ENCODE results near the gene ZBTB38. TPM values are rescaled to one million over a fixed set of nuclear protein-coding genes. Genes with fewer than 3 reads are reported as not detected.

ZBTB38 gene
- total RNA-seq, 1 donor from 2014 or later, result 22.5 TPM

GRCh38 chr3:141410846-141411245 is 42.5 kb downstream of the ZBTB38 start:
- peaks cover 24% of the 10 kb centered on the region for H3K36me3 Mint-ChIP-seq (ENCODE audit: low read depth, unreplicated experiment)
- no peaks in the 10 kb centered on the region for H3K9me3 Mint-ChIP-seq (ENCODE audit: unreplicated experiment)
- no peak overlapping the region for H3K4me3 Mint-ChIP-seq (ENCODE audit: unreplicated experiment)
- no peak overlapping the region for H3K27ac Mint-ChIP-seq (ENCODE audit: unreplicated experiment)
- no peak for DNase-seq (ENCODE audit: low spot score)
- H3K27me3 Mint-ChIP-seq (ENCODE audit: unreplicated experiment), result no peaks in the 10 kb centered on the region
- no peak for TF ChIP-seq CTCF (IDR thresholded peaks at IDR 0.05; ENCODE audit: unreplicated experiment)
- H3K4me1 Mint-ChIP-seq (ENCODE audit: unreplicated experiment), result peaks cover 18% of the 10 kb centered on the region

GRCh38 chr3:141411251-141411771 is 43.0 kb downstream of the ZBTB38 start:
- no peak overlapping the region for H3K27ac Mint-ChIP-seq (ENCODE audit: unreplicated experiment)
- no peak overlapping the region for H3K4me3 Mint-ChIP-seq (ENCODE audit: unreplicated experiment)
- no peak for DNase-seq (ENCODE audit: low spot score)

GRCh38 chr3:141412087-141412935 is 44.0 kb downstream of the ZBTB38 start:
- no peak overlapping the region for H3K27ac Mint-ChIP-seq (ENCODE audit: unreplicated experiment)
- H3K4me1 Mint-ChIP-seq (ENCODE audit: unreplicated experiment), result peaks cover 24% of the 10 kb centered on the region
- no peak for DNase-seq (ENCODE audit: low spot score)
- no peaks in the 10 kb centered on the region for H3K27me3 Mint-ChIP-seq (ENCODE audit: unreplicated experiment)
- H3K4me3 Mint-ChIP-seq (ENCODE audit: unreplicated experiment), result no peak overlapping the region
- no peak for TF ChIP-seq CTCF (IDR thresholded peaks at IDR 0.05; ENCODE audit: unreplicated experiment)
- no peaks in the 10 kb centered on the region for H3K9me3 Mint-ChIP-seq (ENCODE audit: unreplicated experiment)
- peaks cover 19% of the 10 kb centered on the region for H3K36me3 Mint-ChIP-seq (ENCODE audit: low read depth, unreplicated experiment)

More at GRCh38 chr3:141411251-141411771, 43.0 kb downstream of the ZBTB38 start:
- Mint-ChIP-seq H3K36me3 (ENCODE audit: low read depth, unreplicated experiment) (peaks cover 20% of the 10 kb centered on the region), H3K27me3 (ENCODE audit: unreplicated experiment) (no peaks in the 10 kb centered on the region), H3K4me1 (ENCODE audit: unreplicated experiment) (peaks cover 21% of the 10 kb centered on the region), H3K9me3 (ENCODE audit: unreplicated experiment) (no peaks in the 10 kb centered on the region)
- no peak for TF ChIP-seq CTCF (IDR thresholded peaks at IDR 0.05; ENCODE audit: unreplicated experiment)

GRCh38 chr3:141412936-141413354 is 44.6 kb downstream of the ZBTB38 start:
- Mint-ChIP-seq H3K27me3 (ENCODE audit: unreplicated experiment) (no peaks in the 10 kb centered on the region), H3K4me3 (ENCODE audit: unreplicated experiment) (no peak overlapping the region), H3K9me3 (ENCODE audit: unreplicated experiment) (no peaks in the 10 kb centered on the region), H3K4me1 (ENCODE audit: unreplicated experiment) (peaks cover 24% of the 10 kb centered on the region), H3K36me3 (ENCODE audit: low read depth, unreplicated experiment) (peaks cover 19% of the 10 kb centered on the region), H3K27ac (ENCODE audit: unreplicated experiment) (no peak overlapping the region)
- no peak for DNase-seq (ENCODE audit: low spot score)
- no peak for TF ChIP-seq CTCF (IDR thresholded peaks at IDR 0.05; ENCODE audit: unreplicated experiment)

GRCh38 chr3:141413391-141413790 is 45.1 kb downstream of the ZBTB38 start:
- Mint-ChIP-seq H3K27me3 (ENCODE audit: unreplicated experiment) (no peaks in the 10 kb centered on the region), H3K4me1 (ENCODE audit: unreplicated experiment) (peaks cover 24% of the 10 kb centered on the region), H3K4me3 (ENCODE audit: unreplicated experiment) (no peak overlapping the region), H3K36me3 (ENCODE audit: low read depth, unreplicated experiment) (peaks cover 19% of the 10 kb centered on the region), H3K27ac (ENCODE audit: unreplicated experiment) (no peak overlapping the region), H3K9me3 (ENCODE audit: unreplicated experiment) (no peaks in the 10 kb centered on the region)
- no peak for TF ChIP-seq CTCF (IDR thresholded peaks at IDR 0.05; ENCODE audit: unreplicated experiment)
- no peak for DNase-seq (ENCODE audit: low spot score)
